Measurements from ENCODE around the gene PRTFDC1.

- TF ChIP-seq CTCF (optimal IDR thresholded peaks at IDR 0.05 in 1 of 3, IDR thresholded peaks at IDR 0.05 in 1 of 3, conservative IDR thresholded peaks at IDR 0.05 in 1 of 3; ENCODE audit: extremely low read depth in 1 of 3, insufficient read depth in 2 of 3, low read length in 3 of 3) = no peak
- no peak for TF ChIP-seq EZH2 (IDR thresholded peaks at IDR 0.05; ENCODE audit: low read length)
Measured at GRCh38 chr10:24958721-24959381, 6.4 kb upstream of the PRTFDC1 start.
